ENCODE measurements around the gene SELENOK. TPM values are rescaled to one million over a fixed set of nuclear protein-coding genes. Genes with fewer than 3 reads are reported as not detected.

The SELENOK gene
- total RNA-seq (2016; rRNA removed; fragmentation: Illumina TruSeq; extraction: Trizol), result 47.5 and 67.0 TPM in 2 replicates
- total RNA-seq (2016; cell fraction: cytosol; rRNA removed; fragmentation: Illumina TruSeq; extraction: Trizol; ENCODE audit: low read depth), result 98.1 and 99.7 TPM in 2 replicates
- 50.3 and 68.2 TPM in 2 replicates for total RNA-seq (2016; cell fraction: insoluble cytoplasmic fraction; rRNA removed; fragmentation: Illumina TruSeq; extraction: Trizol)
- total RNA-seq (2016; cell fraction: membrane; rRNA removed; fragmentation: Illumina TruSeq; extraction: Trizol), result 64.7 and 72.8 TPM in 2 replicates
- 41.7 and 53.7 TPM in 2 replicates for total RNA-seq (2016; cell fraction: nucleus; rRNA removed; fragmentation: Illumina TruSeq; extraction: Trizol)
- 64.6 and 81.0 TPM in 2 replicates for polyA plus RNA-seq (2011; rRNA removed)
- 28.9 and 37.4 TPM in 2 replicates for polyA plus RNA-seq (2011; cell fraction: cytosol; rRNA removed)
- polyA plus RNA-seq (2011; cell fraction: nucleus; rRNA removed), result 5.1 and 10.8 TPM in 2 replicates
- 45.5 and 58.6 TPM in 2 replicates for polyA plus RNA-seq (2012)
- polyA plus RNA-seq (2016; cell fraction: cytosol; fragmentation: Illumina TruSeq; extraction: Trizol; ENCODE audit: low read depth), result 101 and 116 TPM in 2 replicates
- polyA plus RNA-seq (2016; cell fraction: insoluble cytoplasmic fraction; fragmentation: Illumina TruSeq; extraction: Trizol; ENCODE audit: low read depth), result 40.0 and 57.2 TPM in 2 replicates
- 48.1 and 56.1 TPM in 2 replicates for polyA plus RNA-seq (2016; cell fraction: membrane; fragmentation: Illumina TruSeq; extraction: Trizol; ENCODE audit: low read depth)
- 82.5 and 83.8 TPM in 2 replicates for polyA plus RNA-seq (2016; cell fraction: nucleus; fragmentation: Illumina TruSeq; extraction: Trizol; ENCODE audit: insufficient read depth, low read depth)
- 9.2 and 9.5 TPM in 2 replicates for polyA minus RNA-seq (2011; rRNA and poly(A)+ RNA removed; ENCODE audit: low replicate concordance)
- polyA minus RNA-seq (2011; cell fraction: cytosol; rRNA and poly(A)+ RNA removed), result 9.1 and 9.7 TPM in 2 replicates
- 10.1 and 11.2 TPM in 2 replicates for polyA minus RNA-seq (2011; cell fraction: nucleus; rRNA and poly(A)+ RNA removed)
- percentile 89 among the genes with signal in this experiment for Bru-seq, nascent RNA
- BruChase-seq, experiment 1, labeled RNA remaining after a 6-hour chase, result percentile 92 among the genes with signal in this experiment
- percentile 84 among the genes with signal in this experiment for BruChase-seq, experiment 2, labeled RNA remaining after a 2-hour chase
- long read RNA-seq, experiment 1, transcript SELENOK-204 (5 exons, 1,633 nt), result major isoform, 109 of 117 reads
- long read RNA-seq, experiment 1, partial matches to known transcripts, result 0 of 117 reads
- long read RNA-seq, experiment 1, other reads (novel, unspliced or antisense), result 6 of 117 reads
- long read RNA-seq, experiment 2, transcript SELENOK-204 (5 exons, 1,633 nt), result major isoform, 86 of 109 reads
- long read RNA-seq, experiment 2, partial matches to known transcripts, result 5 of 109 reads
- long read RNA-seq, experiment 2, other reads (novel, unspliced or antisense), result 18 of 109 reads

- DNase-seq (ENCODE audit: low spot score), result peak; percentile 98
- no TSS peak for BruUV-seq (replicated peaks)
- Histone ChIP-seq H3K9me3 (ENCODE audit: low read length) (no peaks in the 10 kb centered on the region), H3K79me2 (ENCODE audit: insufficient read depth, low read length) (peaks cover 39% of the 10 kb centered on the region), H3K27ac (ENCODE audit: extremely low read length, insufficient read depth, low read length) (peak within 1 kb of the TSS; percentile 82), H3K36me3 (replicated peaks in 1 of 2; ENCODE audit: control insufficient read depth in 1 of 2, insufficient read depth in 2 of 2, low read length in 2 of 2) (peaks cover 0 to 15% of the 10 kb centered on the region in 2 experiments; a peak in 2 of 5 replicates), H4K20me1 (ENCODE audit: insufficient read depth, low read length) (peaks cover 2% of the 10 kb centered on the region; the same call in 1 of the 2 replicates), H3K9ac (ENCODE audit: insufficient read depth, low read depth, low read length) (peak within 1 kb of the TSS; percentile 92), H2AFZ (ENCODE audit: low read length) (peak within 1 kb of the TSS; percentile 71), H3K27me3 (ENCODE audit: control insufficient read depth in 1 of 2, insufficient read depth in 2 of 2, low read length in 2 of 2) (no peaks in the 10 kb centered on the region; a peak in 1 of 5 replicates), H3K4me1 (ENCODE audit: insufficient read depth, low read length) (peaks cover 26% of the 10 kb centered on the region), H3K4me3 (replicated peaks in 1 of 3; ENCODE audit: insufficient read depth in 1 of 3, low read depth in 2 of 3, low read length in 3 of 3) (peak within 1 kb of the TSS; percentile 89 to 100 (median 97)), H3K4me2 (ENCODE audit: low read depth, low read length) (peak within 1 kb of the TSS; percentile 91)
- ATAC-seq, result peak; percentile 98
- intact Hi-C loops (cut with micrococcal nuclease; ENCODE audit: unreplicated experiment), result loop anchor here (2.0 kb wide), 1 partner anchor 49 kb away; no protein-coding TSS in a partner anchor
- 2% methylated on average over 26 of the region's 73 CpGs for WGBS (ENCODE audit: low lambda C conversion rate)
- in situ Hi-C loops (cut with HindIII; ENCODE audit: extremely low pct_ligation_motif_present, low pct_unique_long_range_greater_than_20kb), result no loop called here
- ChIA-PET CTCF (ENCODE audit: low intra/inter-chr PET ratio, low total read pairs) (no interaction called here), POLR2A (interaction anchor here (1.0 to 3.3 kb wide), 8 partner anchors 9 to 544 kb away, joined by 3 to 50 read pairs (median 5); partner anchors contain the start of genes ACTR8 and DCP1A)
- peak; percentile 97 for FAIRE-seq
- peak; percentile 73 for TF ChIP-seq RBFOX2 (IDR thresholded peaks at IDR 0.05; ENCODE audit: low read depth, low read length)
- no peak for TF ChIP-seq ZNF513 (CRISPR knock-in tag; conservative IDR thresholded peaks at IDR 0.05)
- 0 out of 2 replicates have a peak, but pooled peaks have one; percentile 24 for TF ChIP-seq ZNF710 (CRISPR knock-in tag; IDR thresholded peaks at IDR 0.05; ENCODE audit: borderline replicate concordance)
- TF ChIP-seq ZBTB44 (CRISPR knock-in tag; IDR thresholded peaks at IDR 0.05), result no peak
- TF ChIP-seq ZNF543 (CRISPR knock-in tag; IDR thresholded peaks at IDR 0.05), result no peak
- peak; percentile 5; the same call in 1 of the 2 replicates for TF ChIP-seq MNT (IDR thresholded peaks at IDR 0.05)
Observed at GRCh38 chr3:53891497-53892285, at the start of gene SELENOK. TSS of gene SELENOK (minus strand) at chr3:53891859.
